ENCODE data around the gene ZNF772. TPM values are rescaled to one million over a fixed set of nuclear protein-coding genes. Genes with fewer than 3 reads are reported as not detected.
A peak's percentile ranks its signal among the peaks of the same experiment; 100 is the strongest.

The ZNF772 gene
- polyA plus RNA-seq, 3 donors = 0.32 to 1.2 (median 0.99) TPM

DNA sequence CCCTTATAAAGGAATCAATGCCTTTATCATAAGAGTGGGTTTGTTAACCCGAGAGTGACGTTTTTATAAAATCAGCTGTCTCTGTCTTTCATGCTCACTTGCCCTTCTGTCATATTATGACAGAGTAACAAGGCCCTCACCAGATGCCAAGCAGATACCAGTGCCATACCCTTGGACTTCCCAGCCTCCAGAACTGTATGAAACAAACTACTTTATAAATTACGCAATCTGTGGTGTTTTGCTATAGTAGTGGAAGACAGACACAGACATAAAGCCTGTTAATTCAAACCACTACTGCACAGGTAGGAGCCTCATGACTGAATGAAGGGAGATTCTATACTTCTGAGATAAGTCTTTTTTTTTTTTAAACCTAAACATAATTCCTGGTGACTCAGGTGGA, 25.1 kb downstream of the ZNF772 start:
- peaks cover 35 to 80% (median 68%) of the 10 kb centered on the region in 7 donors for H3K9me3 Mint-ChIP-seq
- H3K4me1 ChIP-seq (ENCODE audit: control insufficient read depth in 1 of 2, insufficient read depth in 2 of 2, low read length in 2 of 2) = no peaks in the 10 kb centered on the region
- H3K27me3 ChIP-seq (ENCODE audit: control insufficient read depth in 2 of 2, insufficient read depth in 2 of 2, low read length in 2 of 2) = no peaks in the 10 kb centered on the region
- H3K36me3 Mint-ChIP-seq = peaks cover 3% of the 10 kb centered on the region in 2 donors
- no peak overlapping the region for H3K4me3 Mint-ChIP-seq
- H4K20me1 ChIP-seq (ENCODE audit: insufficient read depth, low read length) = no peaks in the 10 kb centered on the region
- peaks cover 59 to 79% of the 10 kb centered on the region in 2 donors for H3K9me3 ChIP-seq (replicated peaks in 1 of 2; ENCODE audit: control insufficient read depth in 1 of 2, insufficient read depth in 1 of 2, low read length in 2 of 2)
- intact Hi-C loops (cut with micrococcal nuclease) = no loop called here
- H2AFZ ChIP-seq (ENCODE audit: insufficient read depth, low read depth, low read length, poor library complexity, severe bottlenecking) = no peak overlapping the region
- no CpG with 5 or more reads among the region's 3 CpGs for WGBS (ENCODE audit: insufficient coverage)
- no peak overlapping the region for H3K4me3 ChIP-seq (replicated peaks in 1 of 3; ENCODE audit: low read depth in 2 of 3, low read length in 3 of 3)
- no peak overlapping the region for H3K27ac Mint-ChIP-seq
- no peak overlapping the region for H3K4me2 ChIP-seq (replicated peaks; ENCODE audit: extremely low read depth, low read length, poor library complexity, severe bottlenecking)
- H3K27me3 Mint-ChIP-seq (ENCODE audit: low read depth in 3 of 3) = peaks cover 0 to 3% (median 0%) of the 10 kb centered on the region in 3 donors
- no peak overlapping the region for H3K27ac ChIP-seq (ENCODE audit: low read depth in 1 of 2, low read length in 2 of 2)
- DNase-seq = no peak
- TF ChIP-seq, protein P1, sequence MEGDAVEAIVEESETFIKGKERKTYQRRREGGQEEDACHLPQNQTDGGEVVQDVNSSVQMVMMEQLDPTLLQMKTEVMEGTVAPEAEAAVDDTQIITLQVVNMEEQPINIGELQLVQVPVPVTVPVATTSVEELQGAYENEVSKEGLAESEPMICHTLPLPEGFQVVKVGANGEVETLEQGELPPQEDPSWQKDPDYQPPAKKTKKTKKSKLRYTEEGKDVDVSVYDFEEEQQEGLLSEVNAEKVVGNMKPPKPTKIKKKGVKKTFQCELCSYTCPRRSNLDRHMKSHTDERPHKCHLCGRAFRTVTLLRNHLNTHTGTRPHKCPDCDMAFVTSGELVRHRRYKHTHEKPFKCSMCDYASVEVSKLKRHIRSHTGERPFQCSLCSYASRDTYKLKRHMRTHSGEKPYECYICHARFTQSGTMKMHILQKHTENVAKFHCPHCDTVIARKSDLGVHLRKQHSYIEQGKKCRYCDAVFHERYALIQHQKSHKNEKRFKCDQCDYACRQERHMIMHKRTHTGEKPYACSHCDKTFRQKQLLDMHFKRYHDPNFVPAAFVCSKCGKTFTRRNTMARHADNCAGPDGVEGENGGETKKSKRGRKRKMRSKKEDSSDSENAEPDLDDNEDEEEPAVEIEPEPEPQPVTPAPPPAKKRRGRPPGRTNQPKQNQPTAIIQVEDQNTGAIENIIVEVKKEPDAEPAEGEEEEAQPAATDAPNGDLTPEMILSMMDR (IDR thresholded peaks at IDR 0.05) = no peak
- H3K79me2 ChIP-seq (ENCODE audit: insufficient read depth, low read length) = no peaks in the 10 kb centered on the region
- H3K4me1 Mint-ChIP-seq = no peaks in the 10 kb centered on the region
- no peak overlapping the region for H3K9ac ChIP-seq (ENCODE audit: insufficient read depth, low read length, poor library complexity, severe bottlenecking)
- no peaks in the 10 kb centered on the region for H3K36me3 ChIP-seq (replicated peaks in 1 of 2; ENCODE audit: control insufficient read depth in 1 of 2, insufficient read depth in 2 of 2, low read length in 2 of 2)

DNA sequence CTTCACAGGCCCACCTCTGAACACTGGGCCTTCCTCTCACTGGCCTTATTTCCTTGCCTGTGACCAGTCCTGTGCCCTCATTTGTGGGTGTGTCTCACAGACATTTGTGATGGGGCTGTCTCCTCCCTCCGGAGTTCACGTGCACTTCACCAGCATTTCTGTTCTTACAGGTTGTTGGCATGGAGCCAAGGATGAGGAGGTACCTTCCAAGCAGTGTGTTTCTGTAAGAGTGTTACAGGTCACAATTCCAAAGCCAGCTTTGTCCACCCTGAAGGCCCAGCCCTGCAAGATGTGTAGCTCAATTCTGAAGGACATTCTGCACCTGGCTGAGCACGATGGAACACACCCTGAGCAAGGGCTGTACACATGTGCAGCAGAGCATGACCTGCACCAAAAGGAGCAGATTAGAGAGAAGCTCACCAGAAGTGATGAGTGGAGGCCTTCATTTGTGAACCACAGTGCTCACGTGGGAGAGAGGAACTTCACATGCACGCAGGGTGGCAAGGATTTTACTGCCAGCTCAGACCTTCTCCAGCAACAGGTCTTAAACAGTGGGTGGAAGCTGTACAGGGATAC, 34.2 kb downstream of the ZNF772 start:
- Histone ChIP-seq H2AFZ (ENCODE audit: insufficient read depth, low read depth, low read length, poor library complexity, severe bottlenecking) (no peak overlapping the region), H3K4me3 (replicated peaks in 1 of 3; ENCODE audit: low read depth in 2 of 3, low read length in 3 of 3) (peak overlapping the region in 1 of 3 experiments; percentile 17), H3K36me3 (replicated peaks in 1 of 2; ENCODE audit: control insufficient read depth in 1 of 2, insufficient read depth in 2 of 2, low read length in 2 of 2) (peaks cover 0 to 36% of the 10 kb centered on the region in 2 donors), H3K4me1 (ENCODE audit: control insufficient read depth in 1 of 2, insufficient read depth in 2 of 2, low read length in 2 of 2) (no peaks in the 10 kb centered on the region), H3K27ac (ENCODE audit: low read depth in 1 of 2, low read length in 2 of 2) (no peak overlapping the region), H4K20me1 (ENCODE audit: insufficient read depth, low read length) (no peaks in the 10 kb centered on the region), H3K9ac (ENCODE audit: insufficient read depth, low read length, poor library complexity, severe bottlenecking) (no peak overlapping the region), H3K27me3 (ENCODE audit: control insufficient read depth in 2 of 2, insufficient read depth in 2 of 2, low read length in 2 of 2) (no peaks in the 10 kb centered on the region), H3K4me2 (replicated peaks; ENCODE audit: extremely low read depth, low read length, poor library complexity, severe bottlenecking) (no peak overlapping the region), H3K9me3 (replicated peaks in 1 of 2; ENCODE audit: control insufficient read depth in 1 of 2, insufficient read depth in 1 of 2, low read length in 2 of 2) (peaks cover 84 to 88% of the 10 kb centered on the region in 2 donors), H3K79me2 (ENCODE audit: insufficient read depth, low read length) (no peaks in the 10 kb centered on the region)
- TF ChIP-seq, protein P1 (IDR thresholded peaks at IDR 0.05) = no peak
- intact Hi-C loops (cut with micrococcal nuclease) = no loop called here
- no peak overlapping the region for H3K27ac Mint-ChIP-seq
- no peaks in the 10 kb centered on the region for H3K4me1 Mint-ChIP-seq
- WGBS (ENCODE audit: insufficient coverage) = 100% methylated on average over 2 of the region's 5 CpGs
- H3K9me3 Mint-ChIP-seq = peaks cover 49 to 89% (median 78%) of the 10 kb centered on the region in 7 donors
- H3K27me3 Mint-ChIP-seq (ENCODE audit: low read depth in 3 of 3) = peaks cover 0 to 2% (median 0%) of the 10 kb centered on the region in 3 donors
- peaks cover 35 to 41% of the 10 kb centered on the region in 2 donors for H3K36me3 Mint-ChIP-seq
- no peak overlapping the region for H3K4me3 Mint-ChIP-seq
- DNase-seq = no peak
